Measurements from ENCODE around the gene SCN1B.
A peak's percentile ranks its signal among the peaks of the same experiment; 100 is the strongest.
"Not testable (repeated sequence)": the region's sequence is repeated elsewhere in the genome, so short reads cannot be mapped to it uniquely, and the experiment has no call there.

SCN1B gene

GRCh38 chr19:35026418-35026817, 3.9 kb upstream of the SCN1B start:
- no peaks in the 10 kb centered on the region for H3K9me3 Mint-ChIP-seq
- no peak overlapping the region for H3K27ac Mint-ChIP-seq (ENCODE audit: low read depth)
- H3K36me3 Mint-ChIP-seq (ENCODE audit: insufficient read depth): peaks cover 25% of the 10 kb centered on the region
- H3K4me3 Mint-ChIP-seq: no peak overlapping the region
- peaks cover 31% of the 10 kb centered on the region for H3K4me1 Mint-ChIP-seq
- DNase-seq (ENCODE audit: low spot score in 2 of 2): no peak
- no peak for ATAC-seq (replicated peaks; ENCODE audit: extremely low read depth, poor library complexity, severe bottlenecking)
- H3K27me3 Mint-ChIP-seq: peaks cover 6% of the 10 kb centered on the region

- Mint-ChIP-seq H3K27me3 (peaks cover 12% of the 10 kb centered on the region), H3K36me3 (ENCODE audit: insufficient read depth) (peaks cover 25% of the 10 kb centered on the region), H3K9me3 (no peaks in the 10 kb centered on the region), H3K27ac (ENCODE audit: low read depth) (no peak overlapping the region), H3K4me3 (no peak overlapping the region), H3K4me1 (peaks cover 32% of the 10 kb centered on the region)
- ATAC-seq (replicated peaks; ENCODE audit: extremely low read depth, poor library complexity, severe bottlenecking) (no peak), DNase-seq (ENCODE audit: low spot score in 2 of 2) (no peak)
Observed at GRCh38 chr19:35027009-35027408, 3.3 kb upstream of the SCN1B start.

- H3K36me3 Mint-ChIP-seq (ENCODE audit: insufficient read depth): peaks cover 25% of the 10 kb centered on the region
- peak overlapping the region; percentile 41 for H3K27ac Mint-ChIP-seq (ENCODE audit: low read depth)
- H3K4me3 Mint-ChIP-seq: no peak overlapping the region
- DNase-seq (ENCODE audit: low spot score in 2 of 2) (no peak), ATAC-seq (replicated peaks; ENCODE audit: extremely low read depth, poor library complexity, severe bottlenecking) (peak; percentile 41)
- H3K4me1 Mint-ChIP-seq: peaks cover 29% of the 10 kb centered on the region
- H3K9me3 Mint-ChIP-seq: no peaks in the 10 kb centered on the region
- peaks cover 12% of the 10 kb centered on the region for H3K27me3 Mint-ChIP-seq
Observed at GRCh38 chr19:35027851-35028599, 2.2 kb upstream of the SCN1B start.

GRCh38 chr19:35028600-35028885, 1.7 kb upstream of the SCN1B start:
- Mint-ChIP-seq H3K27me3 (peaks cover 12% of the 10 kb centered on the region), H3K36me3 (ENCODE audit: insufficient read depth) (peaks cover 21% of the 10 kb centered on the region), H3K4me1 (peaks cover 29% of the 10 kb centered on the region)
- DNase-seq (ENCODE audit: low spot score in 2 of 2); H3K9me3 Mint-ChIP-seq; ATAC-seq (replicated peaks; ENCODE audit: extremely low read depth, poor library complexity, severe bottlenecking); H3K27ac Mint-ChIP-seq (ENCODE audit: low read depth); H3K4me3 Mint-ChIP-seq: not testable (repeated sequence)

- not testable (repeated sequence) for H3K9me3 Mint-ChIP-seq
Observed at GRCh38 chr19:35029275-35029736, 964 bp upstream of the SCN1B start.

GRCh38 chr19:35029737-35030256, 473 bp upstream of the SCN1B start:
- Mint-ChIP-seq H3K4me1 (peaks cover 29% of the 10 kb centered on the region), H3K9me3 (no peaks in the 10 kb centered on the region), H3K27ac (ENCODE audit: low read depth) (no peak overlapping the region), H3K4me3 (peak overlapping the region; percentile 60), H3K36me3 (ENCODE audit: insufficient read depth) (peaks cover 10% of the 10 kb centered on the region), H3K27me3 (peaks cover 12% of the 10 kb centered on the region)
- no peak for DNase-seq (ENCODE audit: low spot score in 2 of 2)
- ATAC-seq (replicated peaks; ENCODE audit: extremely low read depth, poor library complexity, severe bottlenecking): no peak

More at GRCh38 chr19:35029275-35029736, 964 bp upstream of the SCN1B start:
- Mint-ChIP-seq H3K4me3 (peak overlapping the region; percentile 60), H3K36me3 (ENCODE audit: insufficient read depth) (peaks cover 15% of the 10 kb centered on the region), H3K4me1 (peaks cover 29% of the 10 kb centered on the region), H3K27me3 (peaks cover 12% of the 10 kb centered on the region)
- not testable (repeated sequence) for H3K27ac Mint-ChIP-seq (ENCODE audit: low read depth); ATAC-seq (replicated peaks; ENCODE audit: extremely low read depth, poor library complexity, severe bottlenecking); DNase-seq (ENCODE audit: low spot score in 2 of 2)

GRCh38 chr19:35031072-35031881, 1.0 kb downstream of the SCN1B start:
- peaks cover 4% of the 10 kb centered on the region for H3K36me3 Mint-ChIP-seq (ENCODE audit: insufficient read depth)
- no peak for ATAC-seq (replicated peaks; ENCODE audit: extremely low read depth, poor library complexity, severe bottlenecking)
- peaks cover 29% of the 10 kb centered on the region for H3K4me1 Mint-ChIP-seq
- peak overlapping the region; percentile 76 for H3K27ac Mint-ChIP-seq (ENCODE audit: low read depth)
- no peak for DNase-seq (ENCODE audit: low spot score in 2 of 2)
- H3K4me3 Mint-ChIP-seq: peak overlapping the region; percentile 71
- peaks cover 12% of the 10 kb centered on the region for H3K27me3 Mint-ChIP-seq
- H3K9me3 Mint-ChIP-seq: no peaks in the 10 kb centered on the region

- Mint-ChIP-seq H3K27me3 (peaks cover 12% of the 10 kb centered on the region), H3K9me3 (no peaks in the 10 kb centered on the region), H3K27ac (ENCODE audit: low read depth) (no peak overlapping the region), H3K36me3 (ENCODE audit: insufficient read depth) (peaks cover 3% of the 10 kb centered on the region), H3K4me3 (no peak overlapping the region), H3K4me1 (peaks cover 25% of the 10 kb centered on the region)
- ATAC-seq (replicated peaks; ENCODE audit: extremely low read depth, poor library complexity, severe bottlenecking): no peak
- no peak for DNase-seq (ENCODE audit: low spot score in 2 of 2)
Observed at GRCh38 chr19:35032356-35032865, 2.1 kb downstream of the SCN1B start.

GRCh38 chr19:35033067-35034004, 3.1 kb downstream of the SCN1B start:
- H3K4me3 Mint-ChIP-seq: no peak overlapping the region
- no peaks in the 10 kb centered on the region for H3K36me3 Mint-ChIP-seq (ENCODE audit: insufficient read depth)
- H3K4me1 Mint-ChIP-seq: peaks cover 16% of the 10 kb centered on the region
- ATAC-seq (replicated peaks; ENCODE audit: extremely low read depth, poor library complexity, severe bottlenecking) (no peak), DNase-seq (ENCODE audit: low spot score in 2 of 2) (no peak)
- no peak overlapping the region for H3K27ac Mint-ChIP-seq (ENCODE audit: low read depth)
- H3K9me3 Mint-ChIP-seq: no peaks in the 10 kb centered on the region
- H3K27me3 Mint-ChIP-seq: peaks cover 12% of the 10 kb centered on the region

- no peak for ATAC-seq (replicated peaks; ENCODE audit: extremely low read depth, poor library complexity, severe bottlenecking)
- Mint-ChIP-seq H3K4me3 (no peak overlapping the region), H3K27me3 (peaks cover 12% of the 10 kb centered on the region), H3K4me1 (peaks cover 13% of the 10 kb centered on the region), H3K9me3 (no peaks in the 10 kb centered on the region), H3K27ac (ENCODE audit: low read depth) (no peak overlapping the region), H3K36me3 (ENCODE audit: insufficient read depth) (no peaks in the 10 kb centered on the region)
- DNase-seq (ENCODE audit: low spot score in 2 of 2): no peak
Observed at GRCh38 chr19:35034005-35034502, 3.8 kb downstream of the SCN1B start.

GRCh38 chr19:35034588-35035382, 4.5 kb downstream of the SCN1B start:
- no peak overlapping the region for H3K4me3 Mint-ChIP-seq
- no peaks in the 10 kb centered on the region for H3K9me3 Mint-ChIP-seq
- peaks cover 12% of the 10 kb centered on the region for H3K27me3 Mint-ChIP-seq

More at GRCh38 chr19:35034588-35035382, 4.5 kb downstream of the SCN1B start:
- ATAC-seq (replicated peaks; ENCODE audit: extremely low read depth, poor library complexity, severe bottlenecking) (no peak), DNase-seq (ENCODE audit: low spot score in 2 of 2) (no peak)
- Mint-ChIP-seq H3K27ac (ENCODE audit: low read depth) (no peak overlapping the region), H3K4me1 (peaks cover 7% of the 10 kb centered on the region), H3K36me3 (ENCODE audit: insufficient read depth) (no peaks in the 10 kb centered on the region)

Data from central memory CD8-positive, alpha-beta T cell (primary cell).